Activated T-cell treated with anti-CD3 and anti-CD28 coated beads, Interleukin-2, amount 50 U/mL, for 4 hours (primary cell): ENCODE data around the gene DOC2A. TPM values are rescaled to one million over a fixed set of nuclear protein-coding genes. Genes with fewer than 3 reads are reported as not detected.
A peak's percentile ranks its signal among the peaks of the same experiment; 100 is the strongest.
"Not testable (repeated sequence)": the region's sequence is repeated elsewhere in the genome, so short reads cannot be mapped to it uniquely, and the experiment has no call there.

Experiments
- ATAC-seq, 2 donors: fragments of 200-7000 bp; cut with Tn5 transposase; one replicate each; pipeline ENCODE4 v1.10.0; 2021
- DNase-seq: peaks from one replicate; pipeline ENCODE4 v3.0.0-alpha.2; 2020
- H3K27me3 Mint-ChIP-seq: one replicate; pipeline ENCODE4 v1.8.0; 2021; ENCODE audit warnings: low read depth, mixed read lengths
- H3K36me3 Mint-ChIP-seq: one replicate; pipeline ENCODE4 v1.8.0; 2022; ENCODE audit warnings: mixed read lengths; ENCODE audit not compliant: insufficient read depth
- H3K4me1 Mint-ChIP-seq: one replicate; pipeline ENCODE4 v1.8.0; 2021; ENCODE audit warnings: low read depth, mixed read lengths
- H3K4me3 Mint-ChIP-seq: one replicate; pipeline ENCODE4 v1.8.0; 2021; ENCODE audit warnings: mild to moderate bottlenecking, moderate library complexity, mixed read lengths
- H3K9me3 Mint-ChIP-seq: one replicate; pipeline ENCODE4 v1.8.0; 2021; ENCODE audit warnings: mixed read lengths
- total RNA-seq, 3 donors: library from RNA; stranded (reverse); gene quantifications; one replicate each; pipeline ENCODE4 v1.2.1, GENCODE V29; 2021

Gene DOC2A
- total RNA-seq, 3 donors from 2014 or later: 0.49 to 2.5 (median 1.1) TPM

DNA sequence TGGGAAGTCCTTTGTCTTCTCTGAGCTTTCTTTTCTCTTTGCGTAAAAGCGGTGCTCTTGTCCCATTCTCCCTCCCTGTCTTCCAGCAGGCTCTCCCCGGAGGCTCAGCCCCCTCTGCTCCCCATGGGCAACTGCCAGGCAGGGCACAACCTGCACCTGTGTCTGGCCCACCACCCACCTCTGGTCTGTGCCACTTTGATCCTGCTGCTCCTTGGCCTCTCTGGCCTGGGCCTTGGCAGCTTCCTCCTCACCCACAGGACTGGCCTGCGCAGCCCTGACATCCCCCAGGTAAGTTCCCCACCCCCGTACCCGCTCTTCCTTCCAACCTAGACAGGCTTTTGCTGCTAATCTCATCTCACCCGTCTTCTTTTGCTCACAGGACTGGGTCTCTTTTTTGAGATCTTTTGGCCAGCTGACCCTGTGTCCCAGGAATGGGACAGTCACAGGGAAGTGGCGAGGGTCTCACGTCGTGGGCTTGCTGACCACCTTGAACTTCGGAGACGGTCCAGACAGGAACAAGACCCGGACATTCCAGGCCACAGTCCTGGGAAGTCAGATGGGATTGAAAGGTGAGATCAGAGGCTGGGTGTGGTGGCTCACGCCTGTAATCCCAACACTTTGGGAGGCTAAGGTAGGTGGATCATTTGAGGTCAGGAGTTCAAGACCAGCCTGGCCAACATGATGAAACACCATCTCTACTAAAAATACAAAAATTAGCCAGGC is 47.6 kb downstream of the DOC2A start:
- ATAC-seq (no peak), DNase-seq (no peak)
- Mint-ChIP-seq H3K9me3 (no peaks in the 10 kb centered on the region), H3K36me3 (peaks cover 1% of the 10 kb centered on the region), H3K4me3 (peak overlapping the region; percentile 85), H3K27me3 (no peaks in the 10 kb centered on the region), H3K4me1 (peaks cover 17% of the 10 kb centered on the region)

- DNase-seq: no peak
- Mint-ChIP-seq H3K27me3 (no peaks in the 10 kb centered on the region), H3K4me1 (peaks cover 17% of the 10 kb centered on the region), H3K36me3 (peaks cover 1% of the 10 kb centered on the region), H3K9me3 (no peaks in the 10 kb centered on the region), H3K4me3 (peak overlapping the region; percentile 85)
- no peak for ATAC-seq
Measured at GRCh38 chr16:29962344-29962994, 48.4 kb downstream of the DOC2A start.

- H3K9me3 Mint-ChIP-seq: no peaks in the 10 kb centered on the region
- H3K4me3 Mint-ChIP-seq: peak within 1 kb of the TSS; percentile 85
- peaks cover 1% of the 10 kb centered on the region for H3K36me3 Mint-ChIP-seq
- H3K27me3 Mint-ChIP-seq: no peaks in the 10 kb centered on the region
- peaks cover 17% of the 10 kb centered on the region for H3K4me1 Mint-ChIP-seq
- DNase-seq (peak; percentile 92), ATAC-seq (peak; percentile 88 to 94)
Measured at GRCh38 chr16:29961479-29962343, 49.1 kb downstream of the DOC2A start, which contains the start of gene TMEM219. Gene TMEM219 (plus strand): TSS chr16:29962079. CDS start chr16:29963144, 1,065 bp downstream.

- Mint-ChIP-seq H3K4me3 (peak overlapping the region; percentile 83), H3K9me3 (no peaks in the 10 kb centered on the region), H3K36me3 (peaks cover 1% of the 10 kb centered on the region), H3K27me3 (no peaks in the 10 kb centered on the region), H3K4me1 (peaks cover 17% of the 10 kb centered on the region)
- DNase-seq: no peak
- ATAC-seq: no peak
Measured at GRCh38 chr16:29961127-29961478, 49.7 kb downstream of the DOC2A start.

- H3K4me3 Mint-ChIP-seq, ATAC-seq, H3K36me3 Mint-ChIP-seq, H3K27me3 Mint-ChIP-seq, DNase-seq, H3K9me3 Mint-ChIP-seq: not testable (repeated sequence)
- peaks cover 16% of the 10 kb centered on the region for H3K4me1 Mint-ChIP-seq
Measured at GRCh38 chr16:29959821-29960220, 51.0 kb downstream of the DOC2A start.

DNA sequence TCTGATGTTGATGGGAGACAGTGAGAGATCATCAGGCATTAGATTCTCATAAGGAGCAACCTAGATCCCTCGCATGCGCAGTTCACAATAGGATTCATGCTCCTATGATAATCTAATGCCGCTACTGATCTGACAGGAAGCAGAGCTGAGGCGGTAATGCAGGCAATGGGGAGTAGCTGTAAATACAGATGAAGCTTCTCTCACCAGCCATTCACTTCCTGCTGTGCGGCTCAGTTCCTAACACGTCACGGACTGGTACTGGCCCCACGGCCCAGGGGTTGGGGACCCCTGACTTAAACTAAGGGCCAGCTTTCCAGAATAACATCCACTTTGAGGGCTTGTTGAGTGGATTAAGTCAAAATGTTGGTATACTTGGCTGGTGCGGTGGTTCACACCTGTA is 51.5 kb downstream of the DOC2A start:
- Mint-ChIP-seq H3K4me3 (no peak overlapping the region), H3K36me3 (no peaks in the 10 kb centered on the region), H3K27me3 (no peaks in the 10 kb centered on the region), H3K9me3 (no peaks in the 10 kb centered on the region), H3K4me1 (peaks cover 16% of the 10 kb centered on the region)
- DNase-seq (no peak), ATAC-seq (no peak)

- no peaks in the 10 kb centered on the region for H3K9me3 Mint-ChIP-seq
- H3K4me1 Mint-ChIP-seq: peaks cover 16% of the 10 kb centered on the region
- H3K36me3 Mint-ChIP-seq: no peaks in the 10 kb centered on the region
- H3K27me3 Mint-ChIP-seq: peaks cover 2% of the 10 kb centered on the region
- H3K4me3 Mint-ChIP-seq: no peak overlapping the region
- DNase-seq (no peak), ATAC-seq (no peak)
Measured at GRCh38 chr16:29958756-29959155, 52.1 kb downstream of the DOC2A start.

Other genes with a start within 250 kb of the DOC2A start
- under 1 TPM in 1 of 3 donors, not detected in 2; 0.05 TPM for gene ZG16, start 232.8 kb downstream of the DOC2A start, total RNA-seq
- 10 to 100 TPM; 73.5 to 82.2 (median 79.7) TPM for gene KIF22, start 220.3 kb downstream of the DOC2A start, total RNA-seq
- gene MAZ, start 204.5 kb downstream of the DOC2A start, total RNA-seq: 100 to 1,000 TPM; 321 to 471 (median 409) TPM
- 1 to 10 TPM in 1 of 3 donors, under 1 TPM in 2; 0.34 to 1.6 (median 0.76) TPM for gene PRRT2, start 198.8 kb downstream of the DOC2A start, total RNA-seq
- 10 to 100 TPM; 35.2 to 40.9 (median 40.7) TPM for gene PAGR1, start 194.9 kb downstream of the DOC2A start, total RNA-seq
- gene MVP, start 190.6 kb downstream of the DOC2A start, total RNA-seq: 10 to 100 TPM; 80.6 to 86.4 (median 85.8) TPM
- 10 to 100 TPM; 56.7 to 61.0 (median 59.7) TPM for gene CDIPT, start 147.8 kb downstream of the DOC2A start, total RNA-seq
- under 1 TPM in 2 of 3 donors, not detected in 1; 0.18 to 0.33 TPM for gene SEZ6L2, start 111.5 kb downstream of the DOC2A start, total RNA-seq
- gene ASPHD1, start 110.5 kb downstream of the DOC2A start, total RNA-seq: 1 to 10 TPM; 2.1 to 3.4 (median 3.2) TPM
- 10 to 100 TPM; 42.7 to 45.4 (median 44.1) TPM for gene KCTD13, start 84.8 kb downstream of the DOC2A start, total RNA-seq
- 10 to 100 TPM; 19.3 to 30.8 (median 27.7) TPM for gene TMEM219, start 48.9 kb downstream of the DOC2A start, total RNA-seq
- 10 to 100 TPM; 34.9 to 37.9 (median 37.8) TPM for gene TAOK2, start 37.2 kb downstream of the DOC2A start, total RNA-seq
- 10 to 100 TPM; 43.4 to 52.5 (median 50.7) TPM for gene HIRIP3, start 15.4 kb downstream of the DOC2A start, total RNA-seq
- 100 to 1,000 TPM; 103 to 113 (median 112) TPM for gene INO80E, start 14.8 kb downstream of the DOC2A start, total RNA-seq
- not detected for gene C16orf92, start 12.2 kb upstream of the DOC2A start, total RNA-seq
- gene TLCD3B, start 20.2 kb upstream of the DOC2A start, total RNA-seq: under 1 TPM; 0.22 to 0.33 (median 0.32) TPM
- gene ALDOA, start 54.7 kb upstream of the DOC2A start, total RNA-seq: 1,000 to 10,000 TPM; 2,101 to 2,362 (median 2,220) TPM
- 100 to 1,000 TPM; 147 to 164 (median 152) TPM for gene PPP4C, start 65.0 kb upstream of the DOC2A start, total RNA-seq
- gene TBX6, start 80.9 kb upstream of the DOC2A start, total RNA-seq: under 1 TPM; 0.33 to 0.87 (median 0.48) TPM
- gene YPEL3, start 85.2 kb upstream of the DOC2A start, total RNA-seq: 1 to 10 TPM; 4.4 to 7.2 (median 6.1) TPM
- 1 to 10 TPM in 2 of 3 donors, under 1 TPM in 1; 0.76 to 3.3 (median 2.7) TPM for gene GDPD3, start 102.5 kb upstream of the DOC2A start, total RNA-seq
- 10 to 100 TPM; 29.1 to 37.5 (median 32.6) TPM for gene MAPK3, start 112.2 kb upstream of the DOC2A start, total RNA-seq
- gene CORO1A, start 172.6 kb upstream of the DOC2A start, total RNA-seq: 100 to 1,000 TPM; 747 to 940 (median 832) TPM
- 100 to 1,000 TPM; 468 to 531 (median 481) TPM for gene BOLA2B, start 182.6 kb upstream of the DOC2A start, total RNA-seq
- 100 to 1,000 TPM in 1 of 3 donors, 10 to 100 TPM in 2; 84.5 to 110 (median 95.6) TPM for gene SLX1A, start 182.8 kb upstream of the DOC2A start, total RNA-seq
- 1 to 10 TPM; 6.8 to 7.6 (median 7.0) TPM for gene SULT1A3, start 188.2 kb upstream of the DOC2A start, total RNA-seq
- gene NPIPB13, start 237.5 kb upstream of the DOC2A start, total RNA-seq: 10 to 100 TPM in 1 of 3 donors, 1 to 10 TPM in 2; 8.2 to 10.2 (median 8.3) TPM